Stimulated activated CD8-positive, alpha-beta memory T cell treated with anti-CD3 and anti-CD28 coated beads, Interleukin-7, amount 100 ng/mL, for 1 hour (primary cell): ENCODE measurements around the gene CLEC19A.
"Not testable (repeated sequence)": the region's sequence is repeated elsewhere in the genome, so short reads cannot be mapped to it uniquely, and the experiment has no call there.

Experiments used
- DNase-seq, 2 donors: peaks; one replicate each; pipeline ENCODE4 v3.0.0-alpha.2; 2020; ENCODE audit warnings: low read depth in 2 of 2

The CLEC19A gene

GRCh38 chr16:19286827-19287226 lies 1.3 kb downstream of the CLEC19A start:
- no peak for DNase-seq

DNA sequence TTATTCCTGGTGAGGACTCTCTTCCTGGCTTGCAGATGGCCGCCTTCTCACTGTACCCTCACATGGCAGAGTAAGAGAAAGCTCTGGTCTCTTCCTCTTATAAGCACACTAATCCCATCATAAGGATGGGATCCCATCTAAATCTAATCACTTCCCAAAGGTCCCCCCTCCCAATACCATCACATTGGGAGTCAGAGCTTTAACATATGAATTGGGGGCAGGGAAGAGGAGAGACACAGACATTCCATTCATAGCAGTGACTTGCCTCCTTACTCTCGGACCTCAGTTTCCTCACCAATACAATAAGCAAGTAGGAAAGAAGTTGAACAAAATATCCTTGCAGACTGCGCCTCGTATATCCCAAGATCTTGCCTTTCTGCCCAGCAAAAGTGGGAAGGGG lies 1.7 kb downstream of the CLEC19A start:
- no peak for DNase-seq

DNA sequence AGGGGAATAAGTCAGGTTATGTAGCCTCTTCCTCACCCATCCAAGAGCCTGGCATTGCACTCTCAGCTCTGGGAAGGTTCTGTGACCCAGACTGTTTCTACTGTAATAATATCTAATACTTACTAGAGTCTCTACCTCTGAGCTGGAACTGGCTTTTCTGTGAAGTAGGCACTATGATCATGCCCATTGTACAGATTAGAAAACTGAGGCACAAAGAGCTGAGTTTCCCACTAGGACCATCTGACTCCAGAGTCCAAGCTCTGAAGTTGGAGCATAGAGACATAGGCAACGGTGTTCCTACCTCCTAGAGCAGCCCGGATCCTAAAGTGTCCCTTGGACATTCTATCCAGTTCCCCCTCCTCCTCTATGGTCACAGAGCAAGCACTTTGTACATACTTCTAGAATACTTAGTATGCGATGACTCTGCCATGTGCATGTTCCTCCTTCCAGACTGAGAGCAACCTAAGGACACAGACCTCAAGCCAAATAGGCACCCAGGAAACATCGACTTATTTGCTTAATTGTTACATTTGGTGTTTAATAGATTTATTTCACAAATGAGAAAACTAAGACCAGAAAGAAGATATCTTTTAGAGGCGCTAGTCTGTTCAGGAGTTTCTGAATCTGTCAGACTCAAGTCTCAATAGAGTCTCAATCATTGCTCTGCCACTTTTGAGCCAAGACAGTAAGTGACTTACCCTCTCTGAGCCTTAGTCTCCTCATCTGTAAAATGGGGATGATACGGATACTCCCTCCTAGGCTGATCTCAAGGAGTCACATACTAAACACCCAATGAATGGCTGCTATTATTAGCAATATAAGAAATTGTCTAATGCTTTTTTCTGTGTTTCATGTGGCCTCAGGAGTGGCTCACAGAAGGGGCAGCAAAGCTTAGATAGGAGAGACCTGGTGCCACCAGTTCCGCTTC lies 3.6 kb downstream of the CLEC19A start:
- DNase-seq: no peak

DNA sequence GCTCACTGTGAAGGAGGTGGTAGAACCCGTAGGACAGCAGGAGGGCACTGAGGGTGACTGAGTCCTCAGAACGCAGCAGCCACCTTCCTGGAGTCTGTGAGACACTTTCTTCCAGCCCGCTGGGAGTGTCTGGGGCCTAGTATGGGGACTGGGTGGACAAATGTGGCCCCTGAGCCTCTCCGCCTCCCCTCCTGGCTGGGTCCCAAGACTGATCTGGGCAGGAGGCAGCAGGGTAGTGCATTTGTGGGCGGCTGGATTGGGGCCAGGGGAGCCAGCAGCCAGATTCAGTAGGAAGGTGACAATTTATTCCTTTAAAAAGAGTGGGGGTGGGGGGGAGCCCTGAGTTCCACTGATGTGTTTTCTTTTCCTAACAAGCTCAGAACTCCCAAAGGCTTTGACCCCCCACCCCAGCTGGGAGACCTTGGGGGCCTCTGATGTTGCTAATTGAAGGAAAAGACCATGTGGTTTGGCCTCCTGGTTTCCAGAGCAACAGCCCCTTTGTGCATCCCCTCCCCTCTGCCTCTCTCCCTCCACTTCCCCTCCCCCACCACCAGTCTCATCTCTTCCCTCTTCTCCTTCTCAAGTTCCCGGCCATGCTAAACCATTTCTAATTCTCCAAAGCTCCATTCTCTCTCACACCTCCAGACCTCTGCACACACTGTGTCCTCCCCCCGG lies 4.4 kb downstream of the CLEC19A start:
- DNase-seq: no peak

GRCh38 chr16:19290860-19291259 lies 5.3 kb downstream of the CLEC19A start:
- no peak for DNase-seq

- DNase-seq: no peak
Measured at GRCh38 chr16:19291475-19291874, 5.9 kb downstream of the CLEC19A start.

- no peak for DNase-seq
Measured at GRCh38 chr16:19292186-19292585, 6.7 kb downstream of the CLEC19A start.

DNA sequence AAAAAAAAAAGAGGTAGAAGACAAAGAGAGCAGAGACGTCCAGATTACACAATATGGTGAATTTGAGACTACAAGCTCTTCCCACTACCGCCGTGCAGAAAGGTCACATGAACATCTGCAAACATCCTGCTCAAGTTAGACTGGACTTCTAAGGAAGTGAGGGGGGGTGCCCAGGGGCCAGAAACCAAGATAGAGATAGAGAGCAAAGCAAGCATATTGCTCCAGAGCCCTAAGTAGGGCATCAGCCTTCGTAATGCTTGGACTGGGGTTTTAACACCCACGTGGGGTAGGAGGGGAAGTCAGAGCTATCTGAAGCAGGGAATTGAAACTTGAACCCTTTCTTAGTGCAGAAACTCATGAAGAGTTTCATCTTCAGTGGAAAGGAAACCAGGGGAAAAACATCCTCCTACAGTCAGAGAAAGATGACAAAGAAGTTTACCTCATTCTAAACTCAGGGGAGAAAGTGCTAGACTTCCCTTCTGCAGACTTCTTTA lies 8.7 kb downstream of the CLEC19A start:
- no peak for DNase-seq

DNA sequence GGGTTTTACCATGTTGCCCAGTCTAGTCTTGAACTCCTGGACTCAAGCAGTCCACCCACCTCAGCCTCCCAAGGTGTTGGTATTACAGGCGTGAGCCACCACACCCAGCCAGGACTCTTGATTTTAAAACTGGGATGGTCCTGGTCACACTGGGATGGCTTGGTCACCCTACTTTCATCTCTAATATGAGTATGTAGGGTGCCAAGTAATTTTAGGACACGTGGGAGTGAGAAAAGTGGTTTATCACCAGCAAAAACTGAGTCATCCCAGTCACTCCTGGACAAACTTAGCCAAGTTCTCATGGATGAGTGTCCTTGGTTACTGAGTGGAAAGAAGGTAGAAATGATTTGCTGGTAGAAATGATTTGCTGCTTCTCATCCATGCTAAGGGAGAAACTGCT lies 9.9 kb downstream of the CLEC19A start:
- no peak for DNase-seq

- no peak for DNase-seq
Measured at GRCh38 chr16:19297454-19297853, 11.9 kb downstream of the CLEC19A start.

DNA sequence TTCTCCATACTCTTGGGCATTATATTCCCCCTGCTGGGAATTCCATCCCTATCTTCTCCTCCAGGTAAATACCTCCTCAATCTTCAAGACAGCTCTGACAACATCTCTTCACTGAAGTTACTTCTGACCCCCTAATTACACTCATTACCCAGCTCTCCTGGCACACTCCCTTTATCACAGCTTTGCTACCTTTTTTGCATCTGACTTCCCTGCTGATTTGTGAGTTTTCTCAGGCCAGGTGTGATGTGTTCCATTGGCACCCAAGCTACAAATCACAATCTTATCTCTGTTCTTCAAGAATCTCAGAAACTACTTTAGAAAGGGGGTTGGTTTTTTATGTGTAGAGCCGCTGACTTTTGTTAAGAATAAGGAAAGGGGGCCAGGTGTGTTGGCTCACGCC lies 14.0 kb downstream of the CLEC19A start:
- DNase-seq: no peak

DNA sequence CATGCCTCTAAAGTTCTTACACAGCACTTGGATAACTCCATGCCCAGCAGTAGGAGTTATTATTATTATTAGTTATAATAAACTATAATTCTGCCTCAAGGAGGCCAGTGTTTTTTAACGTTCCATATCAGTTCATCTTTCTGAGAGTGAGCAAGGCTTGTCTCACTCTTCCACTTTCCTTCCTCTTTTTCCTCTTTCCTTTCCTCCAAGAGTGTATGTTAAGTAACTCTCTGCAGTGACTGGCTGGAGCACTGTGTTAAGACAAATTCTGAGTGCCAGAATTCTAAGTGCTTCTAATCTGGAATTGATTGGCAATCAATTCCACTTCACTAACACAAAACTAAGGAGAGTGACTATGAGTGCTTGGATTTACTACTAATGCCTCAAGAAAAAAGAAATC lies 16.4 kb downstream of the CLEC19A start:
- DNase-seq: no peak

DNA sequence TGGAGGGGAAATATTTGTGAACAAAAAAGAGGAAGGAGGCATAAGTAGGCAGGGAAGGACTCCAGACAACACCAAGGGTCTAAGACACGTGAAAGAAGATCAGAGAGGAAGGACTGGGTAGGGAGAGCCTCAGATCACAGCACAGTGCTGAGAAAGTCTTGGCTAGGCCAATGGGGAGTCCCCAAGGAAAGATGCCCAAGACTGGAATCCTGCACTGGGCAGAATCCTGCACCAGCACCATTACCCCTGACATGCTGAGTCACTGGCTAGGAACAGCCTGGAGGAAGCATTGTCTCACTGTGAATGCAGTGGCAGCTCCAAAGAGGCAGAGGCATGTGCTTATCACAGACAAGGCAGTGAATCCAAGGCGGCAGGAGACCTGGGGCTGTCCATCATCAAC lies 19.2 kb downstream of the CLEC19A start:
- no peak for DNase-seq

DNA sequence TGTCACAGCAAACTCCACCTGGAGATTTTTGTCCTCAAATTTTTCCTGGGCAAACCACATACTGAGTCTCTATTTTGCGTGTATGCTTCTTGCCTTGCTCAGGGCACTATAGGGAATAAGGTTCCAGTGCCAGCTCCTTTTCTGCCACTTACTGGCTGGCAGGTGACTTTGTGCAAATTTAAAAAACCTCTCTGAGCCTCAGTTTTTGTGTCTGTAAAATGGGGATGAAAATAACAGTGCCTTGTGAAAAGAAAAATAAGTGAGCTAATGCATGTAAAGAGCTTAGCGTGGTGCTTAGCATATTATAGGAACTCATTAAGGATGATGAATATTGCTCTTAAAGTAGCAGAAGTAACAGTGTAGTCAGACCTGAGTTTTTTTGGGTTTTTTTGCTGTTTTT lies 19.9 kb downstream of the CLEC19A start:
- no peak for DNase-seq

- no peak for DNase-seq
Measured at GRCh38 chr16:19307587-19308241, 22.2 kb downstream of the CLEC19A start.

DNA sequence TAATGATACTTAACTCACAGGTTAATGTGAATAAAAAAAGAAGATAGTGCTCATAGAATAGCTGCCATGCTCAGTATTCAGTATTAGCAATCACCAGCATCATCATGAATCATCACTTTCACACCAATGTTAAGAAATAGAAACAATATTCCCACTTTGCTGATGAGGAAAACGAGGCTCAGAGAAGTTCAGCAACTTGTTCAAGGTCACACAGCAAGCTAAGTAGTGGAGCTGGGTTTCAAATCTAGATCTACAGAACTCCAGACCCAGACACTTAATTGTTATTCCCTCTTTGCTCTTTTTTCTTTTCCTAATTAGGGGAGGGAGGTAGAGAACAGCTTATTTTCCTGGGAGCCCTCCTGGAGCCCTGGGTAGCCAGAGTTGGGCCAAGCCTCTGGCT lies 22.9 kb downstream of the CLEC19A start:
- DNase-seq: no peak

DNA sequence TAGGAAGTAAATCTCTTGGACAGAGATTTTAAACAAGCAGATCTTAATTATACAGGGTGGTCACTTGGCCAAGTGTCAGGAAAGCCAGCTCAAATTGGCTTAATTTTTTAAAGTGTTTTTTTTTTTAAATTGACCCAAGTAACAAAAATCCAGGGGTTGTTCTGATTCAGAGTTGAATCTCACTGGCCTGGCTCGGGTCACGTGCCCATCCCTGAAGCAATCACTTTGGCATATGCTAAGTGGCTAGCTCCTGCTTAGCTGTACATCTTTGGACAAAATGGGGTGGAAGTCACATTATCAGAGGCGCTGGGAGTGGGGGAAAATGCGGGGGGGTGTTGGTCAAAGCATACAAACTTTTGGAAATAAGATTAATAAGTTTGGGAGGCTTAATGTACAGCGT lies 23.6 kb downstream of the CLEC19A start:
- DNase-seq: no peak

DNA sequence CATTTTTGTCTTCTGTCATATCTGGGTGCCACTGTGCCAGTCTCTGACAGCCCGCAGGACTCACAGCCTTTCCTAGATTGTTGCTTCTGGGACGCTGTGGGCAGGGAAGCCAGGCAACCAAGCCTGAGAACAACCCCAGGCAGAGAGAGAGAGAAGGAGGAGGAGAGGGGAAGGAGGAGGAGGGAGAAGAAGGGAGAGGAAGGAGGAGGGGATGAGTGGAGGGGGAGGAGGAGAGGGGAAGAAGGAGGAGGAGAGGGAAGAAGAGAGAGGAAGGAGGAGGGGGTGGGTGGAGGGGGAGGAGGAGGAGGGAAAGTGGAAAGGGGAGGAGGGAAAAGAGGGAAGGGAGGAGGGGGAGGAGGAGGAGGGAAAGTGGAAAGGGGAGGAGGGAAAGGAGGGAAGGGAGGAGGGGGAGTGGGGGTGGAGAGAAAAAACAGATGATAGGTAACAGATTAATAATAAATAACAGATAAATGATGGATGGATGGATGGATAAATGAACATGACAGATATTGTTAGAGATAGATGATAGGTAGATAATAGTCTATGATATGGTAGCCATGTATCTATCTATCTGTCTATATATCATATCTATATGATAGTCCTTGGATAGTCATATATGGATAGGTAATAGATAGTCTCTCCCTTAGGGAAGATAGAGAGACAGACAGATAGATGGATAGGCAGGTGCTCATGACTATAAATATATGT lies 29.3 kb downstream of the CLEC19A start:
- DNase-seq: no peak

DNA sequence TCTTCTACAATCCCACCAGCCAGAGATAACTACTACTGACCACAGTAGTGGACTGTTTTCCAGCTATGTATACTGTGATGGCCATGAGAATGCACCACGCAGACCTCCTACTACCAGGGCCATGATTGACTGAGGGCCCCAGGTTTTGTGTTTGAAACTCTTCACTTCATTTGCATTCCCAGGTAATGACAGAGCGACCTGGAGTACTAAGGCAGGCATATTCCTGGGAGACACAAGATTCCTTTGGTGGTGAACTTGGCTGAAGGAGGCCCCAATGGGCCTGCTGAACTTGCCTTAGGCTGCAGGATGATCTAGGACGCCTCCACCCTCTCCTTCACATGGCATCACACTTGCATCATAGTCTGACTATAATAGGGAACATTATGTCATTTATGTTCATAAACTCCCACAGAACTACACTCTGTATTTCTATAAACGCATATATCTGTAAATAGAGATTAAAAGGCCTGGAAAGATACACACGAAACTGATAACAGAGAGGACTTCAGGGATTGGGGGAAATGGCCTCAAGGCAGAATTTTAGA lies 30.4 kb downstream of the CLEC19A start:
- DNase-seq: no peak

DNA sequence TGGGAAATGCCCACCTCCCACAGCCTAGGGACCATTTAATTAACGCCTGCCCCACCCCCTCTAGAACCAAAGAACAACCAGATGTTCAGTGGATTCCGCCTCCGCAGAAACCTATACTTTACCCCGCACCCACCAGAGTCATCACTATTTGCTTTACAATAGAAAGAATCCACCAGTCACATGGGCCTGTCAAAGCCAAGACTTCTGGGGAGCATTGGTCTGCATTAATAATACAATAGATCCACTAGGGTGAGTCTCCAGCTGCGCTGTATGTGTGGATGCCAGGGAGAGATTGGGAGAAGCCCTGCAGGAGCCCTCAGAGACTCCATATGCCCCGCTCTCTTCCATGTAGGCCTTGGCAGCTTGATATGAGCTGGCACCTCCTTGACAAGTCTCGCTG lies 31.3 kb downstream of the CLEC19A start:
- DNase-seq: no peak

- DNase-seq: not testable (repeated sequence)
Measured at GRCh38 chr16:19321186-19321585, 35.7 kb downstream of the CLEC19A start.

- no peak for DNase-seq
Measured at GRCh38 chr16:19323596-19323995, 38.1 kb downstream of the CLEC19A start.
